Measurements from ENCODE around the gene GPD1L. TPM values are rescaled to one million over a fixed set of nuclear protein-coding genes. Genes with fewer than 3 reads are reported as not detected.

GPD1L gene
- total RNA-seq, 1 donor from 2014 or later = 21.3 TPM

DNA sequence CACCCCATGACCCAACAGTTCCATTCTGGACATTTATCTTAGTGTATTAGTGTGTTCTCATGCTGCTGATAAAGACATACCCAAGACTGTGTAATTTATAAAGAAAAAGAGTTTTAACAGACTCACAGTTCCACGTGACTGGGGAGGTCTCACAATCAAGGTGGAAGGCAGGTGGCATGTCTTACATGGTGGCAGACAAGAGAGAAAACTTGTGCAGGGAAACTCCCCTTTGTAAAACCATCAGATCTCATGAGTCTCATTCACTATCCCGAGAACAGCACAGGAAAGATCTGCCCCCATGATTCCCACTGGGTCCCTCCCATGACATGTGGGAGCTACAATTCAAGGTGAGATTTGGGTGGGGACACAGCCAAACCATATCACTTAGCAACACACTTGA lies 21.6 kb upstream of the GPD1L start:
- FAIRE-seq (no peak), DNase-seq (ENCODE audit: low read depth) (no peak)
- no peaks in the 10 kb centered on the region for H3K27me3 ChIP-seq (ENCODE audit: control insufficient read depth, insufficient read depth, low read length)
- no peak overlapping the region for H3K4me3 ChIP-seq (ENCODE audit: low read depth, low read length)
- no peaks in the 10 kb centered on the region for H3K36me3 ChIP-seq (ENCODE audit: control insufficient read depth, insufficient read depth, low read length)
- TF ChIP-seq, protein P1, sequence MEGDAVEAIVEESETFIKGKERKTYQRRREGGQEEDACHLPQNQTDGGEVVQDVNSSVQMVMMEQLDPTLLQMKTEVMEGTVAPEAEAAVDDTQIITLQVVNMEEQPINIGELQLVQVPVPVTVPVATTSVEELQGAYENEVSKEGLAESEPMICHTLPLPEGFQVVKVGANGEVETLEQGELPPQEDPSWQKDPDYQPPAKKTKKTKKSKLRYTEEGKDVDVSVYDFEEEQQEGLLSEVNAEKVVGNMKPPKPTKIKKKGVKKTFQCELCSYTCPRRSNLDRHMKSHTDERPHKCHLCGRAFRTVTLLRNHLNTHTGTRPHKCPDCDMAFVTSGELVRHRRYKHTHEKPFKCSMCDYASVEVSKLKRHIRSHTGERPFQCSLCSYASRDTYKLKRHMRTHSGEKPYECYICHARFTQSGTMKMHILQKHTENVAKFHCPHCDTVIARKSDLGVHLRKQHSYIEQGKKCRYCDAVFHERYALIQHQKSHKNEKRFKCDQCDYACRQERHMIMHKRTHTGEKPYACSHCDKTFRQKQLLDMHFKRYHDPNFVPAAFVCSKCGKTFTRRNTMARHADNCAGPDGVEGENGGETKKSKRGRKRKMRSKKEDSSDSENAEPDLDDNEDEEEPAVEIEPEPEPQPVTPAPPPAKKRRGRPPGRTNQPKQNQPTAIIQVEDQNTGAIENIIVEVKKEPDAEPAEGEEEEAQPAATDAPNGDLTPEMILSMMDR (IDR thresholded peaks at IDR 0.05; ENCODE audit: insufficient read depth, low read length, severe bottlenecking) = no peak

DNA sequence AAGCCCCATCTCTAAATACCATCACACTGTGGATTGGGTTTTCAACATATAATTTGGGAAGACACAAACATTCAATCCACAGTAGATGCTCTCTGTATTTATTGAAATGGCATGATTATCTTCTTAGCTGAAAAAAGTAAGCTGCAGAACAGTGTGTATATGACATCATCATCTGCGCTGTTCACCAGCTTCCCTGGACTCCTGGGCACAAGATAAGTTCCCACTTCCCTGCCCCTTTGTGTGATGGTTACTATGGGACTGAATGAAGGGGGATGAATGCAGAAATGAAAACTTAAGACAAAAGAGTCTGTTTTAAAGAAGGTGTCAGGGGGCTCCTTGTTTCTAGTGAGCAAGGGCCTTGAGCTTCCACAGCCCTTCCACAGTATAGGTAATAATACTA lies 20.0 kb upstream of the GPD1L start:
- TF ChIP-seq, protein P1 (IDR thresholded peaks at IDR 0.05; ENCODE audit: insufficient read depth, low read length, severe bottlenecking) = no peak
- FAIRE-seq = no peak
- Histone ChIP-seq H3K36me3 (ENCODE audit: control insufficient read depth, insufficient read depth, low read length) (no peaks in the 10 kb centered on the region), H3K4me3 (ENCODE audit: low read depth, low read length) (no peak overlapping the region), H3K27me3 (ENCODE audit: control insufficient read depth, insufficient read depth, low read length) (no peaks in the 10 kb centered on the region)
- no peak for DNase-seq (ENCODE audit: low read depth)

DNA sequence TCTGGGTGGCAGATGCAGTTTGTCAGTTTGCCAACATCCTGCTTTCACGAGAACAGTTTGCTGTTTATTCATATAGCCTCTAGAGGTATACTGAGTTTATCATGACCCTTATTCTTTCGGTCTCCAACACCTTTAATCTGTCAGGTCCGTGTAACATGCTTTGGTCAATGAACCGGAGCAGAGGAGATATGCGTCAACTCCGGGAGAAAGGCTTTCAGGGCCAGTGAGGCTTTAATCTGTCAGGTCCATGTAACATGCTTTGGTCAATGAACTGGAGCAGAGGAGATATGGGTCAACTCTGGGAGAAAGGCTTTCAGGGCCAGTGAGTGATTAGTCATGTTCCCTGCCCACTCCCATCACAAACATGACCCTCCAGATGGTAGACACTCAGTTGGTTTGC lies 16.9 kb upstream of the GPD1L start:
- DNase-seq (ENCODE audit: low read depth) = no peak
- TF ChIP-seq, protein P1 (IDR thresholded peaks at IDR 0.05; ENCODE audit: insufficient read depth, low read length, severe bottlenecking) = no peak
- no peak for FAIRE-seq
- no peak overlapping the region for H3K4me3 ChIP-seq (ENCODE audit: low read depth, low read length)
- H3K36me3 ChIP-seq (ENCODE audit: control insufficient read depth, insufficient read depth, low read length) = no peaks in the 10 kb centered on the region
- no peaks in the 10 kb centered on the region for H3K27me3 ChIP-seq (ENCODE audit: control insufficient read depth, insufficient read depth, low read length)

DNA sequence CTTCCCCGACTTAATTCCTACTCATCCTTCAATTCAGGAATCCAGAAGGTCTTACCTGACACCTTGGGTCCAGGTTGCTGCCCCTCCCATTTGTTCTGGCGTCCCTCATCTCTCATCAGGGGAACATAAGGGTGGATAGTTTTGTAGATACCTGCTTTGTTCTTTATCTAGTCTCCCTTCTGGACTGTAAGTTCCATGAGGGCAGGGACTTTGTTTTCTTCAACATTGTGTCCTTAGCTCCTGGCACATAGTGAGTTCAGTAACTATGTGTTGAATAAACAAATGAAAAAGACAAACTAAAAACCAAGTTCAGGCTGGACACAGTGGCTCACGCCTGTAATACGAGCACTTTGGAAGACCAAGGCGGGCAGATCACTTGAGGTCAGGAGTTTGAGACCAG lies 13.2 kb upstream of the GPD1L start:
- Histone ChIP-seq H3K36me3 (ENCODE audit: control insufficient read depth, insufficient read depth, low read length) (no peaks in the 10 kb centered on the region), H3K27me3 (ENCODE audit: control insufficient read depth, insufficient read depth, low read length) (peaks cover 2% of the 10 kb centered on the region), H3K4me3 (ENCODE audit: low read depth, low read length) (no peak overlapping the region)
- DNase-seq (ENCODE audit: low read depth) (no peak), FAIRE-seq (no peak)
- TF ChIP-seq, protein P1 (IDR thresholded peaks at IDR 0.05; ENCODE audit: insufficient read depth, low read length, severe bottlenecking) = no peak

DNA sequence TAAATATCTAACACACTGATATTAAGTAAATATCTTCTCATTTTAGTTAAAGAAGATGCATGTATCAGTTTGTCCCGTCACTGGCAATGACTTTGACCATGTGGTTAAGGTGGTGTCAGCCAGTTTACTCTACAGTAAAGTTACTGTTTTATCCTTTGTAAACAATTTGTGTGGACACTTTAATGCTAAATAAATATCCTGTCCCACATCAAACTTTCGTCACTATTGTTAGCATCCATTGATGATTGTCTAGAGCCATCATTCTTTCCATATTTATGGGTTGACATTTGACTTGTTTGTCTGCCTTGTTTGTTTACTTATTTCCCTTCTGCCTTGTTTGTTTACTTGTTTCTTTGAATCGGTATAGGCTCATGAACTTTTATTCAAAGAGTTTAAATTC lies 11.0 kb upstream of the GPD1L start:
- Histone ChIP-seq H3K36me3 (ENCODE audit: control insufficient read depth, insufficient read depth, low read length) (no peaks in the 10 kb centered on the region), H3K4me3 (ENCODE audit: low read depth, low read length) (no peak overlapping the region), H3K27me3 (ENCODE audit: control insufficient read depth, insufficient read depth, low read length) (peaks cover 2% of the 10 kb centered on the region)
- DNase-seq (ENCODE audit: low read depth) (no peak), FAIRE-seq (no peak)
- TF ChIP-seq, protein P1 (IDR thresholded peaks at IDR 0.05; ENCODE audit: insufficient read depth, low read length, severe bottlenecking) = no peak

DNA sequence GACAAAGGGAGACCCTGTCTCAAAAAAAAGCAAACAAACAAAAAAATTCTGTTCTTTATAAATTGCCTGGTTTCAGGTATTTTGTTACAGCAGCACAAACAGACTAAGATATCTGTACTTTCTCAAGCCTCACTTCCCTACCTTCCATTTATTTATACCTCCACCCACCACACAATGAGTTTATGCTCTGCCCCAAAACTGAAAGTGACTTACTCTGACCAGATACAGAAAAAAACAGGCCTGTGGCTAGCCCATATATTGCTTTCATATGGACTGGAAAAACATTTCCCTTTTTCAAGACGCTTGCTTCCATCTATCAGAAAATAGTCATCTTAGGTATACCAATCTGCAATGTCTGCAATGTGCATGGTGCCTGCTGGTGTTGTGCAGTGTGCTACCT lies 8.7 kb upstream of the GPD1L start:
- no peak for FAIRE-seq
- no peak for DNase-seq (ENCODE audit: low read depth)

More for the DNA sequence above, 8.7 kb upstream of the GPD1L start:
- Histone ChIP-seq H3K27me3 (ENCODE audit: control insufficient read depth, insufficient read depth, low read length) (peaks cover 2% of the 10 kb centered on the region), H3K36me3 (ENCODE audit: control insufficient read depth, insufficient read depth, low read length) (no peaks in the 10 kb centered on the region), H3K4me3 (ENCODE audit: low read depth, low read length) (no peak overlapping the region)
- TF ChIP-seq, protein P1 (IDR thresholded peaks at IDR 0.05; ENCODE audit: insufficient read depth, low read length, severe bottlenecking) = no peak
